Stimulated activated CD4-positive, alpha-beta T cell treated with anti-CD3 and anti-CD28 coated beads, Interleukin-12 subunit alpha, Interleukin-12 subunit beta, amount 100 ng/mL, for 24 hours (primary cell): ENCODE results near the gene DLX2.

Experiments used
- DNase-seq, 2 experiments: peaks; one replicate each; pipeline ENCODE4 v3.0.0-alpha.2; 2020; ENCODE audit warnings: low read depth in 2 of 2

The DLX2 gene

GRCh38 chr2:172053486-172053885, 49.2 kb downstream of the DLX2 start:
- DNase-seq: no peak

GRCh38 chr2:172052000-172052983, 50.4 kb downstream of the DLX2 start:
- DNase-seq: no peak

- DNase-seq: no peak
Measured at GRCh38 chr2:172050479-172051125, 52.1 kb downstream of the DLX2 start.

GRCh38 chr2:172049567-172050120, 53.1 kb downstream of the DLX2 start:
- DNase-seq: no peak
